Thyroid gland (tissue), 4 donors: ENCODE results near the gene NR2F1-AS1. TPM values are rescaled to one million over a fixed set of nuclear protein-coding genes. Genes with fewer than 3 reads are reported as not detected.
"Not testable (repeated sequence)": the region's sequence is repeated elsewhere in the genome, so short reads cannot be mapped to it uniquely, and the experiment has no call there.

ENCODE experiments used
- DNase-seq, 2 donors: peaks; one replicate each; pipeline ENCODE4 v3.0.0-alpha.2; 2019
- H3K27ac ChIP-seq, 3 donors: fragments of 200-600 bp; sonication (generic); 1 replicate in 2 of 3; 2 replicates in 1 of 3; pipeline ENCODE4 v1.5.1; 2016 to 2019; ENCODE audit warnings: mild to moderate bottlenecking in 1 of 3, moderate library complexity in 1 of 3
- H3K27me3 ChIP-seq: fragments of 200-600 bp; sonication (generic); one replicate; pipeline ENCODE4 v1.5.1; 2019
- H3K36me3 ChIP-seq, 2 donors: fragments of 200-600 bp; sonication (generic); one replicate each; pipeline ENCODE4 v1.5.1; 2016 to 2019
- H3K4me1 ChIP-seq, 2 donors: fragments of 200-600 bp; sonication (generic); one replicate each; pipeline ENCODE4 v1.5.1; 2017 to 2019
- H3K4me3 ChIP-seq, 3 donors: fragments of 200-600 bp; sonication (generic); replicated peaks in 1 of 3; 1 replicate in 2 of 3; 2 replicates in 1 of 3; pipeline ENCODE4 v1.5.1; 2016; ENCODE audit warnings: mild to moderate bottlenecking in 1 of 3
- H3K9me3 ChIP-seq: fragments of 200-600 bp; sonication (generic); one replicate; pipeline ENCODE4 v1.5.1; 2017
- CTCF ChIP-seq, 6 experiments: fragments of 200-600 bp in 3 of 6; fragments of 450-650 bp in 3 of 6; sonication (generic) in 3 of 6; IDR thresholded peaks; one replicate each; pipeline ENCODE4 v1.5.1; 2016 to 2019; ENCODE audit warnings: antibody characterized with exemption in 6 of 6, mild to moderate bottlenecking in 2 of 6, inconsistent platforms in 1 of 6, moderate library complexity in 1 of 6
- POLR2A ChIP-seq, 2 donors: fragments of 450-650 bp; IDR thresholded peaks; one replicate each; pipeline ENCODE4 v1.6.1; 2017; ENCODE audit warnings: antibody characterized with exemption in 2 of 2, mild to moderate bottlenecking in 2 of 2, moderate library complexity in 1 of 2
- WGBS, 2 donors: methylation state at CpG; one replicate each; pipeline ENCODE4 v1.1.5; 2017; 5-methylcytosine and 5-hydroxymethylcytosine counted together
- intact Hi-C: fragments of 100-400 bp; cut with DNase I; formaldehyde crosslinking; loops from one replicate; pipeline ENCODE4 v1.15.1; 2023
- total RNA-seq, 4 donors: library from RNA; depleted of rRNA; stranded (reverse); fragments of >200 nt; gene quantifications; one replicate each; pipeline ENCODE4 v1.2.3, GENCODE V29; 2016

Gene NR2F1-AS1
- total RNA-seq, 4 donors from 2014 or later: 4.1 to 13.8 (median 10.1) TPM

- H3K4me1 ChIP-seq: no peaks in the 10 kb centered on the region
- TF ChIP-seq CTCF (IDR thresholded peaks at IDR 0.05) (no peak), POLR2A (IDR thresholded peaks at IDR 0.05) (no peak)
- no peak overlapping the region for H3K27ac ChIP-seq
- DNase-seq: no peak
- no peaks in the 10 kb centered on the region for H3K9me3 ChIP-seq
- intact Hi-C loops: no loop called here
- H3K27me3 ChIP-seq: no peaks in the 10 kb centered on the region
- H3K36me3 ChIP-seq: no peaks in the 10 kb centered on the region
- 94 to 98% methylated on average over 2 of the region's 2 CpGs for WGBS, 2 donors
- H3K4me3 ChIP-seq: no peak overlapping the region
Observed at GRCh38 chr5:93460286-93460685, 120.7 kb downstream of the NR2F1-AS1 start.

- not testable (repeated sequence) for H3K27ac ChIP-seq
Observed at GRCh38 chr5:93456796-93457195, 124.2 kb downstream of the NR2F1-AS1 start.

GRCh38 chr5:93454896-93455295 lies 126.1 kb downstream of the NR2F1-AS1 start:
- H3K27ac ChIP-seq: no peak overlapping the region
- H3K27me3 ChIP-seq: no peaks in the 10 kb centered on the region
- DNase-seq: no peak
- H3K36me3 ChIP-seq: no peaks in the 10 kb centered on the region
- TF ChIP-seq POLR2A (IDR thresholded peaks at IDR 0.05) (no peak), CTCF (IDR thresholded peaks at IDR 0.05) (no peak)
- no peaks in the 10 kb centered on the region for H3K4me1 ChIP-seq
- WGBS, 2 donors: 97% methylated on average over 1 of the region's 1 CpG
- no peak overlapping the region for H3K4me3 ChIP-seq
- intact Hi-C loops: no loop called here
- H3K9me3 ChIP-seq: no peaks in the 10 kb centered on the region

More at GRCh38 chr5:93456796-93457195, 124.2 kb downstream of the NR2F1-AS1 start:
- DNase-seq, H3K27me3 ChIP-seq, H3K4me1 ChIP-seq, H3K4me3 ChIP-seq, intact Hi-C loops, H3K36me3 ChIP-seq, H3K9me3 ChIP-seq: not testable (repeated sequence)
- 82 to 93% methylated on average over 8 of the region's 8 CpGs for WGBS, 2 donors

GRCh38 chr5:93452255-93452654 lies 128.8 kb downstream of the NR2F1-AS1 start:
- no peaks in the 10 kb centered on the region for H3K36me3 ChIP-seq
- H3K4me3 ChIP-seq: no peak overlapping the region
- no peaks in the 10 kb centered on the region for H3K4me1 ChIP-seq
- TF ChIP-seq POLR2A (IDR thresholded peaks at IDR 0.05): no peak
- no peak for TF ChIP-seq CTCF (IDR thresholded peaks at IDR 0.05)
- H3K9me3 ChIP-seq: no peaks in the 10 kb centered on the region
- intact Hi-C loops: no loop called here
- no peak overlapping the region for H3K27ac ChIP-seq
- DNase-seq: no peak
- no peaks in the 10 kb centered on the region for H3K27me3 ChIP-seq

- no peak for TF ChIP-seq CTCF (IDR thresholded peaks at IDR 0.05)
- TF ChIP-seq POLR2A (IDR thresholded peaks at IDR 0.05): no peak
- Histone ChIP-seq H3K27me3 (no peaks in the 10 kb centered on the region), H3K9me3 (no peaks in the 10 kb centered on the region), H3K4me1 (no peaks in the 10 kb centered on the region), H3K27ac (no peak overlapping the region), H3K36me3 (no peaks in the 10 kb centered on the region), H3K4me3 (no peak overlapping the region)
- intact Hi-C loops: no loop called here
- DNase-seq: no peak
- WGBS, 2 donors: 87% methylated on average over 2 of the region's 2 CpGs
Observed at GRCh38 chr5:93438124-93438523, 142.9 kb downstream of the NR2F1-AS1 start.

- H3K36me3 ChIP-seq: no peaks in the 10 kb centered on the region
- intact Hi-C loops: no loop called here
- no peak overlapping the region for H3K4me3 ChIP-seq
- TF ChIP-seq CTCF (IDR thresholded peaks at IDR 0.05) (no peak), POLR2A (IDR thresholded peaks at IDR 0.05) (no peak)
- H3K27ac ChIP-seq: no peak overlapping the region
- H3K4me1 ChIP-seq: no peaks in the 10 kb centered on the region
- DNase-seq: no peak
- no peaks in the 10 kb centered on the region for H3K27me3 ChIP-seq
- H3K9me3 ChIP-seq: no peaks in the 10 kb centered on the region
Observed at GRCh38 chr5:93436083-93436482, 144.9 kb downstream of the NR2F1-AS1 start.
